Neural progenitor cell (in vitro differentiated cells): ENCODE data around the gene NT5C3A.

Experiments used
- EZH2phosphoT487 ChIP-seq: fragments of 200-600 bp; sonication (generic); IDR thresholded peaks from 2 replicates; pipeline ENCODE4 v1.6.1; 2017; ENCODE audit warnings: antibody characterized with exemption
- TF ChIP-seq, protein P1 (sequence below): fragments of 200-600 bp; sonication (generic); IDR thresholded peaks from 2 replicates; pipeline ENCODE4 v1.5.1; 2017; ENCODE audit warnings: antibody characterized with exemption, mild to moderate bottlenecking

GRCh38 chr7:33039257-33039902 lies 23.2 kb downstream of the NT5C3A start:
- TF ChIP-seq, protein P1, sequence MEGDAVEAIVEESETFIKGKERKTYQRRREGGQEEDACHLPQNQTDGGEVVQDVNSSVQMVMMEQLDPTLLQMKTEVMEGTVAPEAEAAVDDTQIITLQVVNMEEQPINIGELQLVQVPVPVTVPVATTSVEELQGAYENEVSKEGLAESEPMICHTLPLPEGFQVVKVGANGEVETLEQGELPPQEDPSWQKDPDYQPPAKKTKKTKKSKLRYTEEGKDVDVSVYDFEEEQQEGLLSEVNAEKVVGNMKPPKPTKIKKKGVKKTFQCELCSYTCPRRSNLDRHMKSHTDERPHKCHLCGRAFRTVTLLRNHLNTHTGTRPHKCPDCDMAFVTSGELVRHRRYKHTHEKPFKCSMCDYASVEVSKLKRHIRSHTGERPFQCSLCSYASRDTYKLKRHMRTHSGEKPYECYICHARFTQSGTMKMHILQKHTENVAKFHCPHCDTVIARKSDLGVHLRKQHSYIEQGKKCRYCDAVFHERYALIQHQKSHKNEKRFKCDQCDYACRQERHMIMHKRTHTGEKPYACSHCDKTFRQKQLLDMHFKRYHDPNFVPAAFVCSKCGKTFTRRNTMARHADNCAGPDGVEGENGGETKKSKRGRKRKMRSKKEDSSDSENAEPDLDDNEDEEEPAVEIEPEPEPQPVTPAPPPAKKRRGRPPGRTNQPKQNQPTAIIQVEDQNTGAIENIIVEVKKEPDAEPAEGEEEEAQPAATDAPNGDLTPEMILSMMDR = no peak
- no peak for TF ChIP-seq EZH2phosphoT487
